ENCODE results near the gene EGLN3.

The EGLN3 gene

DNA sequence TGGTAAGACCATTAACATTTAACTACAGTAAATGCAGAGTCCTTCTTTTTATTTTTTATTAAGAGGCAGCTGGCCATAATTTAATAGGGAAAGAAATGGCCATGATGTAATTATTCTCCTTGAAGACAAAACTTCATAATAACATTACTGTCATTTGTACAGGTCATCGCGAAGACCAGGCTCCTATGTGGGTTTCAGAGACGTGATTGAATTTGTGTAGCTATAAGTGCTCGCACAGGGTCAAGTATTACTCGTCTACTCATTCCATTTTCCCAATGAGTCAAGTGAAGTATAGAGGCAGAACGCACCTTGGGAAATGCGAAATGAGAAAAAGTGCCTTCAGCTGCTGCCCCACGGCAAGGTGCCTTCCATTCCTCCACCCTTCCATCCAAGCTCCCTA is 40.4 kb downstream of the EGLN3 start:
- DNase-seq (ENCODE audit: low spot score), result no peak

- DNase-seq (ENCODE audit: low spot score), result no peak
Observed at GRCh38 chr14:33909380-33910084, 41.3 kb downstream of the EGLN3 start.

- no peak for DNase-seq (ENCODE audit: low spot score)
Observed at GRCh38 chr14:33908540-33909223, 42.2 kb downstream of the EGLN3 start.

- no peak for DNase-seq (ENCODE audit: low spot score)
Observed at GRCh38 chr14:33906968-33907367, 43.9 kb downstream of the EGLN3 start.

- no peak for DNase-seq (ENCODE audit: low spot score)
Observed at GRCh38 chr14:33904609-33905008, 46.3 kb downstream of the EGLN3 start.

DNA sequence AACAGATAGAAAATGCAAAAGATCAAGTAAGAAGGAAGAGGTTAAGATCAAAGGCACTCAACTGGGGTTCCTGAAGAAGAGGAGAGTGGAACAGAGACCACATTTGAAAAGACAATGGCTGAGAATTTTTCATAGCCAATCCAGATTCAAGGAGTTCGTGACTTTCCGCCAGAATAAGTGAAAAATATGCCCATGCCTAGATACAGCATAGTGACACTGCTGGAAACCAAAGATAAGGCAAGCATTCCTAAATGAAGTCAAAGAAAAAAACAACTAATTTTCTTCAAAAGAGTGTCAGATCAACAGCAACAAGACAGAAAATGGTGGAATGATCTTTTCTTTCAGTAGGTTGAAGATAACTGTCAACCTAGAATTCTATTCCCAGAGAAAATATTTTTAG is 47.5 kb downstream of the EGLN3 start:
- no peak for DNase-seq (ENCODE audit: low spot score)

- DNase-seq (ENCODE audit: low spot score), result no peak
Observed at GRCh38 chr14:33902363-33902762, 48.5 kb downstream of the EGLN3 start.

DNA sequence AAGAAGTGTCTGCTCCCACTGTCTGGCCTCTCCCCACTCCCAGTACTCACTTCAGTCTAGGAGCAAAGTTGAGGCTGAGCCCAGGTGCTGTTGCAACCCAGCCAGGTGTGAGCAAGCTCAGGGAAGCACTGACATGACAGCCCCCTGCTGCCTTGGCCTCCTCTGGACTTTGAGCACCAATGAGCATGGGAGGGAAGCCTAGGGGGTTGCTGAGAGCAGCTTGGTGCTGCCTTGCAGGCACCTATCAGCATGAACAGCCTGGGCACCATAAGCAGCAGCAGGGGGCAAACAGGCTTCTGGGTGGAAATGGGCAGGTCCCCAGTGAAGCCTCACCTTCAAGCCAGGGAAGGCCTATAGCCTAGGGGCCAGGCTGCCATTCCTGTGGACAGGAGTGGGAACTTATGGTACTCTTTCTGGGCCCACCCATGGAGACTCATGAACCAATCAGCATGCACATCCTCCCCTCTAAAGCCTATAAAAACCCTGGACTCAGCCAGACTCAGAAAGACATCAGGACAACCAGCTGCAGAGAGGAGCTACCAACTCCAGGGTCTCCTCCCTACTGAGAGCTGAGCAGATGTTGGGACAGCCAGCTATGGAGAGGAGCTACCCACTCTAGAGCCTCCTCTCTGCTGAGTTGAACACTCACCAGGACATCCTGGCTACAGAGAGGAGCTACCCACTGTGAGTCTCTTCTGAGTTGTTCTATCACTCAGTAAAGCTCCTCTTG is 49.3 kb downstream of the EGLN3 start:
- DNase-seq (ENCODE audit: low spot score), result no peak

GRCh38 chr14:33900706-33901105 is 50.2 kb downstream of the EGLN3 start:
- no peak for DNase-seq (ENCODE audit: low spot score)

DNA sequence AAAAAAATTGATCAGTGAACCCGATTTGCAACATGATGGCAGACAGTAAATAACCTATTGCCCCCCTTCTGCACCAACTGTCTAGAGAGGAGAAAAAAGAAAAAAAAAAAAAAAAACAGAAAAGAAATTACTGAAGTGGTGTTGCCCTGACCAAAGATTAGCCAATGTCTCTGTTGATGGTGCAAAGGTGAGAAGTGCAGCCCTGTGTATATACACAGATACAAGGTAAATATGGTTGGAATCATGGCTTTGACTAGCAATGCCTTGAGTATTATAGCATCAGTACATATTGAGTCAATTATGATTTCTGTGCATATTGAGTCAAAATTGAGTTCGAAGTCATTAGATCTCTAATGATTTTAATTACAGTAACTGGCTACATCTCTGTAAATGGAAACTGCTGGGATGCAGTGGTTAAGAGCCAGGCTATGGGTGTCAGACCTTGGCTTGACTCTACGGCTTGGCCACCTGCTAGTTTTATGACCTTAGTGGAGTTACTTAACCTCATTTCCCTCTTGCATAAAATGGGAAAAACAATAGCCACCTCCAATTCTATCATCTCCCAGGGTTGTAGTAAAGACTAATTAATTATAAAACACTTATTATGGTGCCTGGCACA is 51.0 kb downstream of the EGLN3 start:
- no peak for DNase-seq (ENCODE audit: low spot score)

DNA sequence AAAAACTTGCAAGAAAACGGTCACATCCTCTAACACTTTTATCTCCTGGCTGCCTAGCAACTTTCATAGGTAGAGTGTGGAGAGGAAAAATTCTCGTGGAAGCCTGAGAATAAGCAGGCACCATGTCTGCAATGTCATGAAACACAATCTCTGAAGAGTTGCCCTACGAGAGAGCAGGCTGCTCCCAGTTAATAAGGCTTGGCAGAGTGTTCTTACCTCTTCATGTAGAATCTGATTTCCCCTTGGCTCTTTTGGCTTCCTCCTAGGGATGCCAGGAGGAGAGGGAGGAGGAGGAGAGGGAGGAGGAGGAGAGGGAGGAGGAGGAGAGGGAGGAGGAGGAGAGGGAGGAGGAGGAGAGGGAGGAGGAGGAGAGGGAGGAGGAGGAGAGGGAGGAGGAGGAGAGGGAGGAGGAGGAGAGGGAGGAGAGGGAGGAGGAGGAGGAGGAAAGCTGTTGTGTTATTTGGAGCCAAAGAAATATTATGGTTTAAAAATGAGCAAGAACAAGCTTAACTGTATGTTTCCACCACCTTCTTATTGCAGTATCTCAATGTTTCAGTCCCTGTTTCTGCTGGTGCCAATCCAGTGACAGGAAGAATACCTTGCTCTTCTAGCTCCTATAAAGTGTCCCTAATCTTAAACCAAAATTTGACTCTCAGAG is 52.9 kb downstream of the EGLN3 start:
- DNase-seq (ENCODE audit: low spot score), result peak; percentile 7

DNA sequence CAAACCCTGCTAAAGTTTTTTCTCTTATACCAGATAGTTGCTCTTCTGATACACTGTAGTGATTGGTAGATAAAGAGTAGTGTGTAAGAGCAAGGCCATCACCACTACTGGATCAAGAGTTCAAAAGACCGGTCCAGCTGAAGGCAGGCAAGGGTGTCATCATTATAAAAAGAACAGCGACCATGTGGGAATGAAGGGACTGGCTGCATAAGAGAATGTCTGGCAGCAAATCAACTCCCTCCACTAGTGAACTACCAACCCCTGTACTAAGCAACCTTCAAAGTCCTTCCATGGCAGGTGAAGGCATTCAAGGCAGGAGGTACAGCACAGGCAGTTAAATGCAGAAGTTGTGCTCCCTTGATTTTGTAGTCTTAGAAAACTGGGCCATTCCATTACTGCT is 53.5 kb downstream of the EGLN3 start:
- no peak for DNase-seq (ENCODE audit: low spot score)

DNA sequence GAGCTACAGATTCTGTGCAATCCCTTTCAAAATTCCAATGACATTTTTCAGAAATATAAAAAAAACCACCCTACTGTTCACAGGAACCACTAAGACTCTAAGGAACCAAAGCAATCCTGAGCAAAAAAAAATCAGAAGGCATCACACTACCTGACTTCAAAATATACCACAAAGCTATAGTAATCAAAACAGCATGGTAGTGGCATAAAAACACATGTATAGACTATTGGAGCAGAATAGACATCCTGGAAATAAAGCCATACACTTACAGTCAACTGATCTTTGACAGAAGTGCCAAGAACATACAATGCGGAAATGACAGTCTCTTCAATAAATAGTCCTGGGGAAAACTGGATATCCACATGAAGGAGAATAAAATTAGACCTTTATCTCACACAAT is 56.5 kb downstream of the EGLN3 start:
- no peak for DNase-seq (ENCODE audit: low spot score)

GRCh38 chr14:33891700-33892099 is 59.2 kb downstream of the EGLN3 start:
- no peak for DNase-seq (ENCODE audit: low spot score)

GRCh38 chr14:33884916-33885315 is 66.0 kb downstream of the EGLN3 start:
- no peak for DNase-seq (ENCODE audit: low spot score)

DNA sequence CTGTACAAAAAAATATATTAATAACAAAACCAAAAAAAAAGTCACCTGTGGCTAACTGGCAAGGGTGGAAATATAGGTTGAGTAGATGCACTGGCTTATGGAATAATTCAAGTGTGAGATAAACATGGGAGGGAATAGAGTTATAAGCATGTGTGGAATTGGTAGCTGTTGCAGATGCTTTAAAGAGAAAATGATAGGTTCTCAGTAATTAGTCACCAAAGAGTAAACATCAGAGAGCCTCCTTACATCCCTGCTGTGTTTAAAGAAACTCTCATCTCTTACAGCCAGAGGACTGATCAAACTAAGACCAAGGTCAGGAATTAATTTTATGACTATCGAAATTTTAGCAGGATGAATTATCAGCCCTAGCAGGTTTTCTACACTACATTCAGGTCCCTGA is 70.5 kb downstream of the EGLN3 start:
- DNase-seq (ENCODE audit: low spot score), result no peak

DNA sequence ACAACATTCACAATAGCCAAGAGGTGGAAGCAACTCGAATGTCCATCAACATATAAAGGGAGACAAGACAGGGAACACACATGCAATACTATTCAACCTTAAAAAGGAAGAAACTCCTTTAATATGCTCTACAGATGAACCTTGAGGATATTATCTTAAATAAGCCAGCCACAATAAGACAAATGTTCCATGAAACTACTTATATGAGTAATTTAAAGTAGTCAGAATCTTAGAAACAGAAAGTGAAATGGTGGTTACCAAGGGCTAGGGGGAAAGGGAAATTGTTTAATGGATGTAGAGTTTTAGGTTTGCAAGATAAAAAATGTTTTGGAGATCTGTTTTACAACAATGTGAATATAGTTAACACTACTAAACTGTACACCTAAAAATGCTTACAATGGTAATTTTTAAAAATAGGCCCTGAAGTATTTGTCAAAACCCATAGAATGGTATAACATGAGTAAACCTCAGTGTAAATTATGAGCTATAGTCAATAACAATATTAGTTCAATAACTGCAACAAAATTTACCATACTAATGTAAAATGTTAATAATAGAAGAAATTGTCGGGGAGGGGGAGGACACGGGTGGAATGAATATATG is 71.1 kb downstream of the EGLN3 start:
- no peak for DNase-seq (ENCODE audit: low spot score)

- DNase-seq (ENCODE audit: low spot score), result no peak
Observed at GRCh38 chr14:33876274-33876673, 74.6 kb downstream of the EGLN3 start.
